ENCODE measurements around the gene RPTOR. TPM values are rescaled to one million over a fixed set of nuclear protein-coding genes. Genes with fewer than 3 reads are reported as not detected.

RPTOR gene
- total RNA-seq, 3 donors from 2014 or later: 21.4 to 27.5 (median 23.6) TPM

DNA sequence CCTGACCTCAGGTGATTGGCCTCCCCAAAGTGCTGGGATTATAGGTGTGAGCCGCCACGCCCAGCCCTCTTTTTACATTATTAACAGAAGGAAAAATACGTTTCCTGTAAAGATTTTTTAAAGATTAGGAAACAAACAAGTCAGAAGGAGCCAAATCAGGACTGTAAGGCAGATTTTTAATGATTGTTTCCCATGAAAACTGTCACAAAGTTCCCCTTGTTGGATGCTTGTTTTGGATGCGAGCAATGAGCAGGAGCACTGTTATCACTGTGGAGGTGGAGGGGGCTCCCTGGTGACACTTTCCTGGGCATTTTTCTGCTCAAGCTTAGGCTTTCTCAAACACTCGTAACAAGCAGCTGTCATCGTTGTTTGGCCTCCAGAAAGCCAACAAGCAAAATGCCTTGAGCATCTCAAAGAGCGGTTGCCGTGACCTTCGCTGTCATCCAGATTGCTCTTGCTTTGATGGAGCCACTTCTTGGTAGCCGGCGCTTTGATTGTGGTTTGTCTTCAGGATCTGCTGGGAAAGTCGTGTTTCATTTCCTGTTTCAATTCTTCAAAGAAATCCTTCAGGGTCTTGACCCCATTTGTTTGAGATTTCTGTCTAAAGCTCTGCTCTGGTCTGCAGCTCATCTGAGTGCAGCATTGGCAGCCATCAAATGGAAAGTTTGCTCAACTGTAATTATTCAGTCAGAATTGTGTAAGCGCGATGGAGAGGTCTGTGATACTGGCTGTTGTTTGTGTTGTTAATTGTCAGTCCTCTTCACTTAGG lies 128.7 kb downstream of the RPTOR start:
- intact Hi-C loops (cut with DNase I; ENCODE audit: low total_unique reads): no loop called here
- H3K4me1 ChIP-seq: no peaks in the 10 kb centered on the region
- no peak overlapping the region for H3K4me3 ChIP-seq
- no peak for DNase-seq (ENCODE audit: low spot score in 2 of 2)
- no peak for TF ChIP-seq POLR2AphosphoS5 (IDR thresholded peaks at IDR 0.05)
- no peak for TF ChIP-seq POLR2A (IDR thresholded peaks at IDR 0.05)
- TF ChIP-seq, protein P1, sequence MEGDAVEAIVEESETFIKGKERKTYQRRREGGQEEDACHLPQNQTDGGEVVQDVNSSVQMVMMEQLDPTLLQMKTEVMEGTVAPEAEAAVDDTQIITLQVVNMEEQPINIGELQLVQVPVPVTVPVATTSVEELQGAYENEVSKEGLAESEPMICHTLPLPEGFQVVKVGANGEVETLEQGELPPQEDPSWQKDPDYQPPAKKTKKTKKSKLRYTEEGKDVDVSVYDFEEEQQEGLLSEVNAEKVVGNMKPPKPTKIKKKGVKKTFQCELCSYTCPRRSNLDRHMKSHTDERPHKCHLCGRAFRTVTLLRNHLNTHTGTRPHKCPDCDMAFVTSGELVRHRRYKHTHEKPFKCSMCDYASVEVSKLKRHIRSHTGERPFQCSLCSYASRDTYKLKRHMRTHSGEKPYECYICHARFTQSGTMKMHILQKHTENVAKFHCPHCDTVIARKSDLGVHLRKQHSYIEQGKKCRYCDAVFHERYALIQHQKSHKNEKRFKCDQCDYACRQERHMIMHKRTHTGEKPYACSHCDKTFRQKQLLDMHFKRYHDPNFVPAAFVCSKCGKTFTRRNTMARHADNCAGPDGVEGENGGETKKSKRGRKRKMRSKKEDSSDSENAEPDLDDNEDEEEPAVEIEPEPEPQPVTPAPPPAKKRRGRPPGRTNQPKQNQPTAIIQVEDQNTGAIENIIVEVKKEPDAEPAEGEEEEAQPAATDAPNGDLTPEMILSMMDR (IDR thresholded peaks at IDR 0.05): no peak
- H3K27ac ChIP-seq: no peak overlapping the region
- no peaks in the 10 kb centered on the region for H3K9me3 ChIP-seq
- no peaks in the 10 kb centered on the region for H3K36me3 ChIP-seq
- no peaks in the 10 kb centered on the region for H3K27me3 ChIP-seq

DNA sequence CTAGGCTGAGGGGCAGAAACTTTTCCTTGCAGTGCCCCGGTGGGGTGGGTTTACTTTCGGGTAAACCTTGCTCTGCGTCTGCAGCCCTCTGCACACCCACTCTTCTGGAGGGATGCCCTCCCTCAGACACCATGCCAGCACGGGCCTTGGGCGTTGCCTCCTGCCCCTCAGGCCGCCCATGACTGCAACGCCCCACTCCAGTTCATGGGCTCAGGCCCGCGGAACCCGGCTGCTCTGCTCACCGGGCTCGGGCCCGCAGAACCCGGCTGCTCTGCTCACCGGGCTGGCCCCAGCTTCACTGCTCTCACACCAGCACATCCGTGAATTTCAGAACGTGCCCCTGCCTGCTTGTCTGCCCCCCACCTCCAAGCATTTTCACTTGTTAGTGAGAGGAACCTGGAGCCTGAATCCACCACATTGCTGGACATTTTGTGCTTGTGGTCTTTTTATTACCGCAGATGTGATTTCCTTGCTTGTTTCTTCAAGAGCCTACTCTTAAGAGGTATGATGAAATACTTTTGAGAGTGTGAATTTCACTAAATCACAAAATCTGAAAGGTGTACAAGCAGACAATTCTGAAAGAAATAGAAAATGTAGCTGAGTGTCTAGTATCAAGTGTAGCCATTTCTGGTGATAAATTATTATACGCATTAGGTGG lies 130.9 kb downstream of the RPTOR start:
- no peak for DNase-seq (ENCODE audit: low spot score in 2 of 2)
- intact Hi-C loops (cut with DNase I; ENCODE audit: low total_unique reads): no loop called here
- H3K27ac ChIP-seq: no peak overlapping the region
- no peaks in the 10 kb centered on the region for H3K9me3 ChIP-seq
- TF ChIP-seq POLR2A (IDR thresholded peaks at IDR 0.05): no peak
- TF ChIP-seq, protein P1 (IDR thresholded peaks at IDR 0.05): no peak
- TF ChIP-seq POLR2AphosphoS5 (IDR thresholded peaks at IDR 0.05): no peak
- H3K36me3 ChIP-seq: no peaks in the 10 kb centered on the region
- no peaks in the 10 kb centered on the region for H3K27me3 ChIP-seq
- no peak overlapping the region for H3K4me3 ChIP-seq
- no peaks in the 10 kb centered on the region for H3K4me1 ChIP-seq

DNA sequence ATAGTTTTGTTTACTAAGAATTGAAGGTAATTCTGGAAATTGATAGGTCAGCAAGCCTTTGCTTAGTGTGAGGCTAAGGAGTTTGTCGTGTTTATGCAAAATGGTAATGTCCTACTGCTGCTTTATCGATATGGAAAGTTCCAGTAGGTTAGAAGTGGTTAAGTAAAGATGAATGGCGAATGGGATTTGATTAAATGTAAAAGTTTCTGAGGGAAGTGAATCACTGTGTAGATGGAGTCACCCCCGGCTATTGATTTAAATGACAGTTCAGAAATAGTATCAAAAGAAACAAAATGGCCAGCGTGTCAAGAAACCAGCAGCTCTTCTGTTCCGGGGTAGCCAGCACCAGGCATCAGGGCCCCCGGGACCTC lies 131.4 kb downstream of the RPTOR start:
- H3K4me1 ChIP-seq: no peaks in the 10 kb centered on the region
- H3K27me3 ChIP-seq: no peaks in the 10 kb centered on the region
- no peaks in the 10 kb centered on the region for H3K9me3 ChIP-seq
- H3K27ac ChIP-seq: no peak overlapping the region
- no peak overlapping the region for H3K4me3 ChIP-seq
- no peak for DNase-seq (ENCODE audit: low spot score in 2 of 2)
- intact Hi-C loops (cut with DNase I; ENCODE audit: low total_unique reads): no loop called here
- no peaks in the 10 kb centered on the region for H3K36me3 ChIP-seq
- TF ChIP-seq, protein P1 (IDR thresholded peaks at IDR 0.05): no peak
- no peak for TF ChIP-seq POLR2AphosphoS5 (IDR thresholded peaks at IDR 0.05)
- no peak for TF ChIP-seq POLR2A (IDR thresholded peaks at IDR 0.05)

DNA sequence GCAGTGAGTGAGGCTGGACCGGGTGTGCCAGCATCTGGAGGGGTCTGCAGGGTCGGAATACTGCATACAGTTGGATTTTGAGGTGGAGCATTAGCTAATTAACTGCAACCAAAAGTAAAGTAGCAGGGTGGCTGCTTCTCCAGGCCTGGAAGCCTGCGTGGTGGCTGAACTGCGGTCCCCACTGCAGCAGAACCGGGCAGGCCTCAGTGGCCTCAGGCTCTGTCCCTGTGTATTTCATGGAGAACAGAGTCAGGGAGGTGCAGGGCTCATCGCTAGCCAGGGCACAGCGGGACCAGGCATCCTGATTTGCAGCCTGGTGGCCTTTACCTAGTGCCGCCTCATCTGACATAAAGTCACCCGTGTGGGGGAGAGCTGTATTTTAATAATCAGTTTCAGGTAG lies 131.9 kb downstream of the RPTOR start:
- no peak for DNase-seq (ENCODE audit: low spot score in 2 of 2)
- no peaks in the 10 kb centered on the region for H3K27me3 ChIP-seq
- H3K4me3 ChIP-seq: no peak overlapping the region
- H3K4me1 ChIP-seq: no peaks in the 10 kb centered on the region
- no peaks in the 10 kb centered on the region for H3K36me3 ChIP-seq
- H3K27ac ChIP-seq: no peak overlapping the region
- TF ChIP-seq POLR2AphosphoS5 (IDR thresholded peaks at IDR 0.05): no peak
- TF ChIP-seq, protein P1 (IDR thresholded peaks at IDR 0.05): no peak
- TF ChIP-seq POLR2A (IDR thresholded peaks at IDR 0.05): no peak
- no peaks in the 10 kb centered on the region for H3K9me3 ChIP-seq
- intact Hi-C loops (cut with DNase I; ENCODE audit: low total_unique reads): no loop called here

DNA sequence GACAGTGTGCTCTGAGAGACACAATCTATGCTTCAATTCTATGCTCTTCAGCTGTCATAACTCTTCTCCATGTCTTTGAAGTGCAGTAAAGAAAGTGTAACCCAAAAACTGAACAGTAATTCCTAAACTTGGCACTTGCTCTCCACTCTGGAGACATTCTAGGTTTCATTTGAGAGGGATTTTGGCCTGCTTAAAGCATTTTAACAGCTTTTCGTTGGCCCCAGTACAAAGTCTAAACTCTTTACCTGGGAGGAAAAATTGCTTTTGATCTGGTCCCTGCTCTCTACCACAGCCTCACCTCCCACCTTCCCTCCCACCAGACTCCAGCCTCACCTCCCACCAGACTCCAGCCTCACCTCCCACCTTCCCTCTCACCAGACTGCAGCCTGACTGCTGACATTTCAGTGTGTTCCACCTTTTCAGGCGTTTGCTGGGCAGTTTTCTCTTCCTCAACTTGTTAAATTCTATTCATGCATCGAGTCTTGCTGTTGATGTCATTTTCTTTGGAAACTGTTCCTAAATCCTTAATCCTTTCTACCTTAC lies 132.6 kb downstream of the RPTOR start:
- Histone ChIP-seq H3K9me3 (no peaks in the 10 kb centered on the region), H3K4me1 (no peaks in the 10 kb centered on the region), H3K36me3 (no peaks in the 10 kb centered on the region), H3K4me3 (no peak overlapping the region), H3K27me3 (no peaks in the 10 kb centered on the region), H3K27ac (no peak overlapping the region)
- intact Hi-C loops (cut with DNase I; ENCODE audit: low total_unique reads): no loop called here
- DNase-seq (ENCODE audit: low spot score in 2 of 2): no peak
- TF ChIP-seq, protein P1 (IDR thresholded peaks at IDR 0.05): no peak
- no peak for TF ChIP-seq POLR2AphosphoS5 (IDR thresholded peaks at IDR 0.05)
